B cell (primary cell): ENCODE results near the gene BICDL2.

Source experiments
- EZH2 ChIP-seq: IDR thresholded peaks from 2 replicates; pipeline ENCODE4 v1.6.1; 2012; ENCODE audit warnings: borderline replicate concordance, low read depth, mild to moderate bottlenecking, moderate library complexity, low read length; ENCODE audit not compliant: insufficient read depth, poor library complexity, severe bottlenecking
- TF ChIP-seq, protein P1 (sequence below): fragments of 200-600 bp; IDR thresholded peaks from one replicate; pipeline ENCODE4 v1.8.0; 2022; ENCODE audit warnings: antibody characterized with exemption, mild to moderate bottlenecking

- no peak for TF ChIP-seq EZH2
- TF ChIP-seq, protein P1, sequence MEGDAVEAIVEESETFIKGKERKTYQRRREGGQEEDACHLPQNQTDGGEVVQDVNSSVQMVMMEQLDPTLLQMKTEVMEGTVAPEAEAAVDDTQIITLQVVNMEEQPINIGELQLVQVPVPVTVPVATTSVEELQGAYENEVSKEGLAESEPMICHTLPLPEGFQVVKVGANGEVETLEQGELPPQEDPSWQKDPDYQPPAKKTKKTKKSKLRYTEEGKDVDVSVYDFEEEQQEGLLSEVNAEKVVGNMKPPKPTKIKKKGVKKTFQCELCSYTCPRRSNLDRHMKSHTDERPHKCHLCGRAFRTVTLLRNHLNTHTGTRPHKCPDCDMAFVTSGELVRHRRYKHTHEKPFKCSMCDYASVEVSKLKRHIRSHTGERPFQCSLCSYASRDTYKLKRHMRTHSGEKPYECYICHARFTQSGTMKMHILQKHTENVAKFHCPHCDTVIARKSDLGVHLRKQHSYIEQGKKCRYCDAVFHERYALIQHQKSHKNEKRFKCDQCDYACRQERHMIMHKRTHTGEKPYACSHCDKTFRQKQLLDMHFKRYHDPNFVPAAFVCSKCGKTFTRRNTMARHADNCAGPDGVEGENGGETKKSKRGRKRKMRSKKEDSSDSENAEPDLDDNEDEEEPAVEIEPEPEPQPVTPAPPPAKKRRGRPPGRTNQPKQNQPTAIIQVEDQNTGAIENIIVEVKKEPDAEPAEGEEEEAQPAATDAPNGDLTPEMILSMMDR: no peak
Observed at GRCh38 chr16:3056336-3057180, 19.8 kb upstream of the BICDL2 start.
